DOHH2 (cell line): Measurements from ENCODE around the gene EIF4B.
A peak's percentile ranks its signal among the peaks of the same experiment; 100 is the strongest.

Experiments used
- H3F3A ChIP-seq: fragments of 200-600 bp; sonication (generic), shearing (Covaris generic); 2 replicates; pipeline ENCODE4 v1.6.0; 2016; ENCODE audit warnings: antibody characterized with exemption, mild to moderate bottlenecking; ENCODE audit not compliant: control insufficient read depth, insufficient read depth
- H3K27ac ChIP-seq: fragments of 200-600 bp; sonication (generic); 2 replicates; pipeline ENCODE4 v1.5.1; 2014; ENCODE audit warnings: low read depth, mild to moderate bottlenecking, low read length, moderate library complexity
- H3K27me3 ChIP-seq: fragments of 200-600 bp; sonication (generic); 2 replicates; pipeline ENCODE4 v1.6.1; 2014; ENCODE audit warnings: mild to moderate bottlenecking, low read length, mixed read lengths; ENCODE audit not compliant: control insufficient read depth
- H3K36me3 ChIP-seq: fragments of 200-600 bp; sonication (generic); 2 replicates; pipeline ENCODE4 v1.6.1; 2014; ENCODE audit warnings: mild to moderate bottlenecking, low read length, moderate library complexity, mixed read lengths; ENCODE audit not compliant: control insufficient read depth
- H3K4me1 ChIP-seq: fragments of 200-600 bp; sonication (generic); 2 replicates; pipeline ENCODE4 v1.6.1; 2014; ENCODE audit warnings: mild to moderate bottlenecking, low read length, mixed read lengths; ENCODE audit not compliant: control insufficient read depth
- H3K4me2 ChIP-seq: fragments of 200-600 bp; sonication (generic); 2 replicates; pipeline ENCODE4 v1.6.0; 2014; ENCODE audit warnings: mild to moderate bottlenecking, low read length, moderate library complexity
- H3K4me3 ChIP-seq: fragments of 200-600 bp; sonication (generic); 2 replicates; pipeline ENCODE4 v1.5.1; 2014; ENCODE audit warnings: mild to moderate bottlenecking, low read length, mixed read lengths
- H3K79me2 ChIP-seq: fragments of 200-600 bp; sonication (generic); 2 replicates; pipeline ENCODE4 v1.6.1; 2014; ENCODE audit warnings: mild to moderate bottlenecking, low read length, mixed read lengths; ENCODE audit not compliant: control insufficient read depth
- H3K9me2 ChIP-seq: fragments of 200-600 bp; sonication (generic); replicated peaks from 2 replicates; pipeline ENCODE4 v1.6.1; 2014; ENCODE audit warnings: mild to moderate bottlenecking, low read length, mixed read lengths; ENCODE audit not compliant: control insufficient read depth
- H3K9me3 ChIP-seq: fragments of 200-600 bp; sonication (generic); 2 replicates; pipeline ENCODE4 v1.6.1; 2014; ENCODE audit warnings: antibody characterized with exemption, low read length, mixed read lengths; ENCODE audit not compliant: control insufficient read depth, insufficient read depth
- H4K20me1 ChIP-seq: fragments of 200-600 bp; sonication (generic); 2 replicates; pipeline ENCODE4 v1.6.0; 2014; ENCODE audit warnings: low read depth, mild to moderate bottlenecking, antibody characterized with exemption, low read length, moderate library complexity; ENCODE audit not compliant: control insufficient read depth, insufficient read depth
- EZH2phosphoT487 ChIP-seq: fragments of 200-600 bp; sonication (generic); IDR thresholded peaks from 2 replicates; pipeline ENCODE4 v1.6.1; 2017; ENCODE audit warnings: borderline replicate concordance, mild to moderate bottlenecking, antibody characterized with exemption, low read length, moderate library complexity, mixed read lengths
- TF ChIP-seq, protein P1 (sequence below): fragments of 200-600 bp; sonication (generic); IDR thresholded peaks from one replicate; pipeline ENCODE4 v1.5.1; 2014; ENCODE audit warnings: antibody characterized with exemption, mild to moderate bottlenecking, low read depth, low read length; ENCODE audit not compliant: poor library complexity, severe bottlenecking

The EIF4B gene

DNA sequence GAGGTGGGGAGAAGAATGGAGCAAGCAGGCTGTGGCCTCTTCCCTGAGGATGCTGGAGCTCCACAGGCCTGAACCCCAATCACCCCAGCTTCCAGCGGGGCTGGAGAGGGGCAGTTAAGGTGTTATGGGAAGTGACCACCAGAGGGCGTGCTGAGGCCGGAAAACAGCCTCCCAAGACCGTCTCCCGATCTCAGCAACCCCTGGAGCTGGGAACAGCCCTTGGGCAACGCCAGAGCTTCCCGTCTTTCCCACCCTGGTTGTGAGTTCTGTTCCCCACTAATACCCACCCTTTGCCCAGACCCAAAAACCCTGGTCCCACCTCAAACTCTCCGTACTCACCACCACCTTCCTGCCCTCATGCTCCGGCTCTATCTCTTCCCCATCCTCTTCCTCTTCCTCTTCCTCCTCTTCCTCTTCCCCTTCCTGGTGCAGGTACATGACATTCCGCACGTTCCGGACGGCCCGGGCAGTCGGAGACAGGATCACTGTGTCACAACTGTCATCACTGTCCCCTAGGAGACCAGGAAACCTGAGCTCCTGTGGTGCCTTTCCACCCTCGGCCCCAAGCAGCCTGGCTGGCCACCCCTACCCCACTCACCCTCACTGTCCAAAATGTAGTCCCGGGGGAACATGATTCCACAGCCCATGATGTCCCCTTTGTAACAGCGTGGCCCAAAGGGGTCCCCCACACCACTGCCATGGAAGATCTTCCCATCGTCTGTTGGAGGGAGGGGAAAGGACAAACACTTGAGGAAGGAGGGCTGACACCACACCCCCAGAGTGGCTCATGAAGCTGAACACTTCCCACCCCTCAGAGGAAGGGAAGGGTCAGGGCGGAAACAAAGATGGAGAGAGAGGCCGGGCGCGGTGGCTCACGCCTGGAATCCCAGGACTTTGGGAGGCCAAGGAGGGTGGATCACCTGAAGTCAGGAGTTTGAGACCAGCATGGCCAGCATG, 60.0 kb downstream of the EIF4B start:
- H3K4me1 ChIP-seq, result peaks cover 13% of the 10 kb centered on the region
- H3K9me2 ChIP-seq, result no peaks in the 10 kb centered on the region
- H4K20me1 ChIP-seq, result no peaks in the 10 kb centered on the region
- no peak overlapping the region for H3K27ac ChIP-seq
- peak overlapping the region; percentile 84 for H3K4me2 ChIP-seq
- H3K36me3 ChIP-seq, result peaks cover 26% of the 10 kb centered on the region
- TF ChIP-seq, protein P1, sequence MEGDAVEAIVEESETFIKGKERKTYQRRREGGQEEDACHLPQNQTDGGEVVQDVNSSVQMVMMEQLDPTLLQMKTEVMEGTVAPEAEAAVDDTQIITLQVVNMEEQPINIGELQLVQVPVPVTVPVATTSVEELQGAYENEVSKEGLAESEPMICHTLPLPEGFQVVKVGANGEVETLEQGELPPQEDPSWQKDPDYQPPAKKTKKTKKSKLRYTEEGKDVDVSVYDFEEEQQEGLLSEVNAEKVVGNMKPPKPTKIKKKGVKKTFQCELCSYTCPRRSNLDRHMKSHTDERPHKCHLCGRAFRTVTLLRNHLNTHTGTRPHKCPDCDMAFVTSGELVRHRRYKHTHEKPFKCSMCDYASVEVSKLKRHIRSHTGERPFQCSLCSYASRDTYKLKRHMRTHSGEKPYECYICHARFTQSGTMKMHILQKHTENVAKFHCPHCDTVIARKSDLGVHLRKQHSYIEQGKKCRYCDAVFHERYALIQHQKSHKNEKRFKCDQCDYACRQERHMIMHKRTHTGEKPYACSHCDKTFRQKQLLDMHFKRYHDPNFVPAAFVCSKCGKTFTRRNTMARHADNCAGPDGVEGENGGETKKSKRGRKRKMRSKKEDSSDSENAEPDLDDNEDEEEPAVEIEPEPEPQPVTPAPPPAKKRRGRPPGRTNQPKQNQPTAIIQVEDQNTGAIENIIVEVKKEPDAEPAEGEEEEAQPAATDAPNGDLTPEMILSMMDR, result peak; percentile 91
- no peak for TF ChIP-seq EZH2phosphoT487
- H3F3A ChIP-seq, result no peaks in the 10 kb centered on the region
- H3K9me3 ChIP-seq, result no peaks in the 10 kb centered on the region
- H3K4me3 ChIP-seq, result peak overlapping the region; percentile 76
- no peaks in the 10 kb centered on the region for H3K79me2 ChIP-seq
- H3K27me3 ChIP-seq, result no peaks in the 10 kb centered on the region

DNA sequence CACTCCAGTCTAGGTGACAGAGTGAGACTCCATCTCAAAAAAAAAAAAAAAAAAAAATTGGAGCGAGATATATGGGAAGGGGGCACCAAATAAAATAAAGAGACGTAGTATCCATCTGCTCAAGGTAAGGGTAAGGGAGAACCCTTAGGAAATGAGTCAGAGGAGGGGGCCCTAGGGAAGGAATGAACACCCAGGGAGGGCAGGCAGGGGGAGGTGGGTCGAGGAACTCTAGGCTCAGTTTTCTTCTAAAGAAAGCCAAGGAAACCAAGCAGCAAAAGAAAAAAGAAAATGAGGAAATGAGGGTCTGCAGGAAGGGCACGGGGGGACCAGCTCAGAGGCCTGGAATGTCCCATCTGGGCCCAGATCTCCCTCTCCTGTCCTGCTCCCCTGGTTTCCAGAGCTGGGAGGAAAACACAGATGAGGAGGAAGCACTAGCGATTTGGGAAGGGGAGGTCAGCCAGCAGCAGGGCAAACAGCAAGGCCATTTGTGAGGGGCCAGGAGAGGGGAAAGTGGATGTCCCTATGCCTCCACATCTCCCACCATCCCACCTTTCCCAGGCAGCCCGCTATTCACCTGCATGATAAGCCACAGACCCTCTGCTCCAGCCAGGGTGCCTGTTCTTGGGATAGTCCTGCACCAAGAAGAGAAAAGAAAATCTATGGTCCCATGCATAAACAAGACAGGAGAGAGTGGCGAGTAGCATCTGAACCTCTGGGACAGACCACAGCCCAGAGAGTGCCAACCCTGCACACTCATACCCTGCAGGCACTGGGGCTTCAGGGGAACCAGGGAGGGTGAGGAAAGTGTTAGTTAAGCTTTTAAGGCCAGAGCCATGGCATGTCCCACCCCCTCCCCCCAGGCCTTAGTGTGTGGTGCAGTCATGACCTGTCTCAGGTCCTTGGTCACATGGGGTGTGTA, 61.1 kb downstream of the EIF4B start:
- no peak for TF ChIP-seq EZH2phosphoT487
- TF ChIP-seq, protein P1, result no peak
- Histone ChIP-seq H3K27me3 (no peaks in the 10 kb centered on the region), H3K4me3 (no peak overlapping the region), H3K9me2 (no peaks in the 10 kb centered on the region), H3K4me2 (no peak overlapping the region), H3K9me3 (no peaks in the 10 kb centered on the region), H3K79me2 (no peaks in the 10 kb centered on the region), H3F3A (no peaks in the 10 kb centered on the region), H4K20me1 (no peaks in the 10 kb centered on the region), H3K4me1 (peaks cover 19% of the 10 kb centered on the region), H3K36me3 (peaks cover 27% of the 10 kb centered on the region), H3K27ac (no peak overlapping the region)

DNA sequence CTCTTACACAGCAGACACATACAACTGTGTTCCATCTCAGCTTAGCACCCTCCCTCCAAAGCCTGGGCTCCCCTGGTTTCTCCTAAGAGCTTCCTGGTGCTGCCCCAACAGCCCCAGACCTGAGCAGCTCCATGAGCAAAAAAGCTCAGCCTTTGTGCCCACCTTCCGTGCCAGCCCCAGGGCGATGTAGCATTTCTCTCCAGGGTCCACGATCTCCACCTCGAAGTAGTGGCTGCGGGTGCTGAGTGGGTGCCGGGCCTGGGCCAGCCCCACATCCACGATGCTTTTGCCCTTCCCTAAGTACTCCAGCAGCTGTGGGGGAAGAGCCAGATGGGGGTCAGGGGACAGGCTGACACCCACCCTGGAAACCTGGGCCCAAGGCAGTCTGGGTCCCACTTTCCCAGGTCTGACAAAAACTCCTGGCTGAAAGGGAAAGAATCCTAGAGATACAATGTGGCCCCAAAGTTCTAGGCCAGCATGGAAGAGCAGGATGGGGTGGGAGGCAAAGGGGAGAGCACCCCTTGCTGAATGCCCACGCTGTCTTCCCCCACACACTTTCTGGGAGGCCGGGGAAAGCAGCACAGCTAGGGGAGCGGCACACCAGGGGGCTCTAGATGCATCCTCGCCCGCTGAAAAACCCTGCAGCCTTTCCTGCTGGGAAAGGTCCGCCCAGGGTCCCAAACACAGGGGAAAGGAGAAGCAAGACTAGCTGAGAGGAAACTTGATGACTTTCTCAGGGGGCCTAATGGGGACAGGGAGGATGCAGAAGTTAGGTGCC, 61.9 kb downstream of the EIF4B start:
- Histone ChIP-seq H3K27me3 (no peaks in the 10 kb centered on the region), H3F3A (no peaks in the 10 kb centered on the region)

More for the DNA sequence above, 61.9 kb downstream of the EIF4B start:
- TF ChIP-seq EZH2phosphoT487, result no peak
- TF ChIP-seq, protein P1, result no peak
- no peaks in the 10 kb centered on the region for H3K9me3 ChIP-seq
- no peak overlapping the region for H3K4me3 ChIP-seq
- H4K20me1 ChIP-seq, result no peaks in the 10 kb centered on the region
- no peak overlapping the region for H3K4me2 ChIP-seq
- H3K4me1 ChIP-seq, result peaks cover 25% of the 10 kb centered on the region
- no peaks in the 10 kb centered on the region for H3K79me2 ChIP-seq
- H3K36me3 ChIP-seq, result peaks cover 33% of the 10 kb centered on the region
- H3K27ac ChIP-seq, result no peak overlapping the region
- no peaks in the 10 kb centered on the region for H3K9me2 ChIP-seq
